Measurements from ENCODE around the gene KIAA1328.

GRCh38 chr18:37254236-37254754, 425.4 kb downstream of the KIAA1328 start:
- TF ChIP-seq CTCF (IDR thresholded peaks at IDR 0.05): no peak
- no peak for TF ChIP-seq REST (IDR thresholded peaks at IDR 0.05; ENCODE audit: insufficient read depth in 1 of 2, low read depth in 2 of 2, low read length in 1 of 2)
